ENCODE measurements around the gene DDX10. TPM values are rescaled to one million over a fixed set of nuclear protein-coding genes. Genes with fewer than 3 reads are reported as not detected.

The DDX10 gene
- total and polyA plus RNA-seq, 8 donors, result 16.5 to 32.8 (median 28.9) TPM

DNA sequence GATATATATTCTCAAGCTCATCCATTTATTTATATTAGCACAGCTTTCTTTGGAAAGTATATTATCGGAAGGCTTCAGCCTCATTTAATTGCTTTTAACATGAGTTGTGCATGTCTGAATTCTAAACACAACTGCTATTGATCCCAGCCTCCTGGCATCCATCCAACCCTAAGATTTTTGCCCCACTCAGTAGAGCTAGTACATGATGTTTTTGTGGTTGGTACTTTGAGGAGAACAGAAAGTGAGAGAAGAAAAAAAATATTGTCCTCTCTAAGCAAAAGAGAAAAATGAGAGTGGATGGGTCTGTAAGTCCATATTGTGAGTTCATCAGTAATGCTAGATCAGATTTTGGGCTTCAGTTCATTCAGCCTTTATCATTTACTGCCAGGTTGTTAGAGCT, 198.7 kb downstream of the DDX10 start:
- DNase-seq, result no peak
- no peaks in the 10 kb centered on the region for H3K27me3 ChIP-seq
- H3K36me3 ChIP-seq, result no peaks in the 10 kb centered on the region
- no peak for TF ChIP-seq CTCF (IDR thresholded peaks at IDR 0.05)
- no peak for ATAC-seq
- H3K27ac ChIP-seq, result no peak overlapping the region
- no peaks in the 10 kb centered on the region for H3K9me3 ChIP-seq
- H3K4me3 ChIP-seq, result no peak overlapping the region
- H3K4me1 ChIP-seq, result no peaks in the 10 kb centered on the region
- intact Hi-C loops (cut with DNase I), result no loop called here

DNA sequence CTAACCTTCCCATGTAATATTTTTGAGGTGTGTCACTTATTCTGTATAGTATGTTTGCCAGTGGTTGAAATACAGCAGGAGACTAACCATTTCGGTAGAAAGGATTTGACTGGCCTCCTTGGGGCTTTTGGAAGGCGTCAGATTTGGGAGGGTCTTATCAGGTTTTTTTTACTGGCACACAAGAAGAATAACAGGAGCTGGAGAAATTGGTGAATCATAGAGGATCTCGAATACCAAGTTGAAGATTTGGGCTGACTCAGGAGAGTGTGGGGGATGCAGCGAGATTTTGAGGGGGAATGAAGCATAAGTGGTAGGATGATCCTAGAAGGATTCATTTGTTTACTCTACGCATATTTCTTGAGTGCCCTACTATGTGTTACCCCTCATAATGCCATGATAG, 200.5 kb downstream of the DDX10 start:
- intact Hi-C loops (cut with DNase I), result no loop called here
- no peak for TF ChIP-seq CTCF (IDR thresholded peaks at IDR 0.05)
- no peak for DNase-seq
- no peaks in the 10 kb centered on the region for H3K4me1 ChIP-seq
- no peak for ATAC-seq
- no peaks in the 10 kb centered on the region for H3K27me3 ChIP-seq
- H3K36me3 ChIP-seq, result no peaks in the 10 kb centered on the region
- H3K9me3 ChIP-seq, result no peaks in the 10 kb centered on the region
- no peak overlapping the region for H3K4me3 ChIP-seq
- H3K27ac ChIP-seq, result no peak overlapping the region

- H3K36me3 ChIP-seq, result no peaks in the 10 kb centered on the region
- H3K27ac ChIP-seq, result no peak overlapping the region
- intact Hi-C loops (cut with DNase I), result no loop called here
- no peaks in the 10 kb centered on the region for H3K27me3 ChIP-seq
- DNase-seq (no peak), ATAC-seq (no peak)
- H3K4me3 ChIP-seq, result no peak overlapping the region
- TF ChIP-seq CTCF (IDR thresholded peaks at IDR 0.05), result no peak
- no peaks in the 10 kb centered on the region for H3K9me3 ChIP-seq
- no peaks in the 10 kb centered on the region for H3K4me1 ChIP-seq
Observed at GRCh38 chr11:108866781-108867180, 201.9 kb downstream of the DDX10 start.

- Histone ChIP-seq H3K27me3 (no peaks in the 10 kb centered on the region), H3K4me1 (no peaks in the 10 kb centered on the region), H3K36me3 (no peaks in the 10 kb centered on the region), H3K9me3 (no peaks in the 10 kb centered on the region), H3K27ac (no peak overlapping the region), H3K4me3 (no peak overlapping the region)
- intact Hi-C loops (cut with DNase I), result no loop called here
- no peak for DNase-seq
- no peak for TF ChIP-seq CTCF (IDR thresholded peaks at IDR 0.05)
- peak; percentile 13 for ATAC-seq
Observed at GRCh38 chr11:108870373-108871020, 205.6 kb downstream of the DDX10 start.

GRCh38 chr11:108871152-108871551, 206.3 kb downstream of the DDX10 start:
- Histone ChIP-seq H3K36me3 (no peaks in the 10 kb centered on the region), H3K4me1 (no peaks in the 10 kb centered on the region), H3K4me3 (no peak overlapping the region), H3K27ac (no peak overlapping the region), H3K9me3 (no peaks in the 10 kb centered on the region), H3K27me3 (no peaks in the 10 kb centered on the region)
- peak in 1 of 2 donors; percentile 23 for TF ChIP-seq CTCF (IDR thresholded peaks at IDR 0.05)
- intact Hi-C loops (cut with DNase I), result no loop called here
- DNase-seq, result peak in 1 of 4 donors; percentile 44
- peak; percentile 31 for ATAC-seq

All from left lung (tissue), 10 donors.